Kidney epithelial cell (primary cell): ENCODE measurements around the gene FLRT2. TPM values are rescaled to one million over a fixed set of nuclear protein-coding genes. Genes with fewer than 3 reads are reported as not detected.

Source experiments
- DNase-seq: peaks from one replicate; pipeline ENCODE4 v3.0.0-alpha.2; 2010; ENCODE audit warnings: low read depth
- H3K27me3 ChIP-seq: 2 replicates; pipeline ENCODE4 v1.6.0; 2011; ENCODE audit warnings: low read length; ENCODE audit not compliant: control insufficient read depth, insufficient read depth
- H3K36me3 ChIP-seq: 2 replicates; pipeline ENCODE4 v1.5.1; 2011; ENCODE audit warnings: low read length; ENCODE audit not compliant: control insufficient read depth, insufficient read depth
- H3K4me3 ChIP-seq: 2 replicates; pipeline ENCODE4 v1.5.1; 2011; ENCODE audit warnings: low read depth, mild to moderate bottlenecking, control low read depth, low read length
- CTCF ChIP-seq: IDR thresholded peaks from 2 replicates; pipeline ENCODE4 v1.5.1; 2011; ENCODE audit warnings: mild to moderate bottlenecking, moderate library complexity, low read length, control low read depth, inconsistent platforms; ENCODE audit not compliant: insufficient read depth, poor library complexity, severe bottlenecking
- total RNA-seq: library from RNA; depleted of rRNA; stranded (reverse); fragments of >200 nt; gene quantifications from 2 replicates; pipeline ENCODE4 v1.2.3, GENCODE V29; 2015

FLRT2 gene
- total RNA-seq, 1 donor from 2014 or later: 8.1 TPM

GRCh38 chr14:85620947-85621346 is 91.0 kb downstream of the FLRT2 start:
- no peak for DNase-seq
- TF ChIP-seq CTCF: no peak
- H3K36me3 ChIP-seq: no peaks in the 10 kb centered on the region

GRCh38 chr14:85622106-85622505 is 92.2 kb downstream of the FLRT2 start:
- DNase-seq: no peak
- Histone ChIP-seq H3K36me3 (no peaks in the 10 kb centered on the region), H3K4me3 (no peak overlapping the region), H3K27me3 (no peaks in the 10 kb centered on the region)
- TF ChIP-seq CTCF: no peak

More at GRCh38 chr14:85620947-85621346, 91.0 kb downstream of the FLRT2 start:
- Histone ChIP-seq H3K27me3 (no peaks in the 10 kb centered on the region), H3K4me3 (no peak overlapping the region)

GRCh38 chr14:85622986-85623685 is 93.2 kb downstream of the FLRT2 start:
- no peak for DNase-seq
- Histone ChIP-seq H3K4me3 (no peak overlapping the region), H3K36me3 (no peaks in the 10 kb centered on the region), H3K27me3 (no peaks in the 10 kb centered on the region)
- no peak for TF ChIP-seq CTCF

GRCh38 chr14:85625925-85626585 is 96.1 kb downstream of the FLRT2 start:
- Histone ChIP-seq H3K4me3 (no peak overlapping the region), H3K27me3 (no peaks in the 10 kb centered on the region), H3K36me3 (no peaks in the 10 kb centered on the region)
- TF ChIP-seq CTCF: no peak
- no peak for DNase-seq

GRCh38 chr14:85634205-85634604 is 104.3 kb downstream of the FLRT2 start:
- H3K4me3 ChIP-seq: no peak overlapping the region
- no peak for TF ChIP-seq CTCF
- no peak for DNase-seq
- H3K36me3 ChIP-seq: no peaks in the 10 kb centered on the region
- H3K27me3 ChIP-seq: no peaks in the 10 kb centered on the region

GRCh38 chr14:85644211-85644610 is 114.3 kb downstream of the FLRT2 start:
- Histone ChIP-seq H3K4me3 (no peak overlapping the region), H3K27me3 (no peaks in the 10 kb centered on the region), H3K36me3 (no peaks in the 10 kb centered on the region)
- TF ChIP-seq CTCF: no peak
- DNase-seq: no peak
